Measurements from ENCODE around the gene B4GALNT3.

Gene B4GALNT3

DNA sequence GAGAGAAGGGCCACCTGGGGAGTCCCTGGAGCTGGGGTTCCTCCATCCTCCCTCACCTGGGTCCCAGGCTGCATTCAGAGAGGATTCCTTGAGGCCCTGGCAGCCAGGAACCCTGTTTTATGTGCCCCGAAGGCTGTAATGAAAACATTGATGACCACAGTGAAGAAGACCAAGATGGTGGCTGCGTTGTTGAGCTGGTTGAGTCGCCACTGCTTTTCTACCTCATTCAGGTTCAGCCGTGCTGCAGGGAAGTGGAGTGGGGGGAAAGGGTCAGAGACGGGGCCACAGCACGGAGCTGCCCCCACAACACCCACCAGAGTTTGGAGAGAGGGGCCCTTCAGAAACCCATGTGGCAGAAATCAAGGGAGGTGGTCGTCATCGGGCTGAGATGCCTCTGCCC is 105.4 kb downstream of the B4GALNT3 start:
- Histone ChIP-seq H3K4me2 (peak overlapping the region; percentile 86 to 99 (median 97)), H3K9ac (no peak overlapping the region), H3K4me3 (no peak overlapping the region), H3K4me1 (peaks cover 64 to 73% (median 69%) of the 10 kb centered on the region in 10 experiments), H4K20me1 (peaks cover 0 to 26% (median 6%) of the 10 kb centered on the region in 11 experiments; a peak in 9 of 22 replicates), H3K27me3 (peaks cover 0 to 4% (median 0%) of the 10 kb centered on the region in 11 experiments; a peak in 1 of 22 replicates), H3K27ac (no peak overlapping the region), H3K36me3 (peaks cover 0 to 6% (median 0%) of the 10 kb centered on the region in 11 experiments; a peak in 1 of 22 replicates), H3K9me3 (replicated peaks in 1 of 11) (no peaks in the 10 kb centered on the region)
- TF ChIP-seq Cebpa-rat (IDR thresholded peaks at IDR 0.05) = no peak

GRCh38 chr12:565589-566105 is 105.9 kb downstream of the B4GALNT3 start:
- no peak overlapping the region for H3K4me3 ChIP-seq
- peaks cover 0 to 23% (median 6%) of the 10 kb centered on the region in 11 experiments; a peak in 9 of 22 replicates for H4K20me1 ChIP-seq
- H3K9ac ChIP-seq = no peak overlapping the region
- peaks cover 64 to 73% (median 68%) of the 10 kb centered on the region in 10 experiments for H3K4me1 ChIP-seq
- no peak overlapping the region for H3K27ac ChIP-seq
- H3K36me3 ChIP-seq = peaks cover 0 to 6% (median 0%) of the 10 kb centered on the region in 11 experiments; a peak in 1 of 22 replicates
- peaks cover 0 to 4% (median 0%) of the 10 kb centered on the region in 11 experiments; a peak in 1 of 22 replicates for H3K27me3 ChIP-seq
- no peaks in the 10 kb centered on the region for H3K9me3 ChIP-seq (replicated peaks in 1 of 11)
- H3K4me2 ChIP-seq = peak overlapping the region in 10 of 11 experiments; percentile 86 to 99 (median 98); a peak in 13 of 22 replicates
- TF ChIP-seq Cebpa-rat (IDR thresholded peaks at IDR 0.05) = no peak

GRCh38 chr12:568486-568885 is 108.7 kb downstream of the B4GALNT3 start:
- peaks cover 0 to 4% (median 0%) of the 10 kb centered on the region in 11 experiments; a peak in 1 of 22 replicates for H3K27me3 ChIP-seq
- TF ChIP-seq Cebpa-rat (IDR thresholded peaks at IDR 0.05) = no peak

DNA sequence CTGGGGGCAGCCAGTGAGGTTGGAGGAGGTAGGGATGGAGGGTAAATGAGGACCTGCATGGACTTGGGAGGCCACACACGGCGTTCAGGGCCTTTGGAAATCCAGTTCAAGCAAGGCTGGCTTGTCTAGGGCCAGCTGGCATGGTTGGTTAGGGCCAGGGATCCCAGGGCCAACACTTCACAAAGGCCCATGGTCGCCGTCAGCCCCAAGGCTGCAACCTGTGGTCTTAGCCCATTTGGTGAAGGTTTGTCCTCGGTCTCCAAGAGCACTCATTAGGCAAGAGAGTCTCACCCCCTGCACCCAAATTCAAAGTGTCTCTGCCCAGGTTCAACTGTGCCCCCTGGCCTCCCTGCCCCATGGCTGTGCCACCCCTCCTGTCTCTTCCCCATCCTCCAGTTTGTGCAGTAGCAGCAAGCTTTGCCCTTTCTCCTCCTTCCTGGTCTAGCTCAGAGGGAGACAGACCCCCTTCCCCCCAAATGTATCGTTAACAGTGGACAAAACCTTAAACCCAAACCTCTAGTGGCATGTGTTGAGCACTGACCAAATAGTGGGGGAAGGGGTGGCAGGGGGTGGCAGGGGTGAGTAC is 109.4 kb downstream of the B4GALNT3 start:
- TF ChIP-seq Cebpa-rat (IDR thresholded peaks at IDR 0.05) = no peak
- H3K4me1 ChIP-seq = peaks cover 46 to 67% (median 53%) of the 10 kb centered on the region in 10 experiments
- peaks cover 0 to 4% (median 0%) of the 10 kb centered on the region in 11 experiments; a peak in 1 of 22 replicates for H3K27me3 ChIP-seq
- H3K4me2 ChIP-seq = peak overlapping the region; percentile 73 to 94 (median 88)
- H3K9ac ChIP-seq = peak overlapping the region in 9 of 11 experiments; percentile 58 to 74 (median 70); a peak in 12 of 22 replicates
- peak overlapping the region in 2 of 10 experiments; percentile 46 to 64; a peak in 1 of 20 replicates for H3K4me3 ChIP-seq
- H4K20me1 ChIP-seq = no peaks in the 10 kb centered on the region
- peaks cover 0 to 6% (median 0%) of the 10 kb centered on the region in 11 experiments; a peak in 1 of 22 replicates for H3K36me3 ChIP-seq
- H3K27ac ChIP-seq = no peak overlapping the region
- H3K9me3 ChIP-seq (replicated peaks in 1 of 11) = peaks cover 0 to under 1% (median 0%) of the 10 kb centered on the region in 11 experiments; a peak in 1 of 22 replicates

More at GRCh38 chr12:568486-568885, 108.7 kb downstream of the B4GALNT3 start:
- peak overlapping the region in 2 of 11 experiments; percentile 0 to 19; a peak in 2 of 22 replicates for H3K9ac ChIP-seq
- peaks cover 53 to 70% (median 60%) of the 10 kb centered on the region in 10 experiments for H3K4me1 ChIP-seq
- H3K4me3 ChIP-seq = no peak overlapping the region
- H3K36me3 ChIP-seq = peaks cover 0 to 6% (median 0%) of the 10 kb centered on the region in 11 experiments; a peak in 1 of 22 replicates
- H3K27ac ChIP-seq = no peak overlapping the region
- peak overlapping the region in 3 of 11 experiments; percentile 7 to 73 (median 56); a peak in 5 of 22 replicates for H3K4me2 ChIP-seq
- no peaks in the 10 kb centered on the region for H3K9me3 ChIP-seq (replicated peaks in 1 of 11)
- H4K20me1 ChIP-seq = peaks cover 0 to 6% (median 0%) of the 10 kb centered on the region in 11 experiments; a peak in 4 of 22 replicates

DNA sequence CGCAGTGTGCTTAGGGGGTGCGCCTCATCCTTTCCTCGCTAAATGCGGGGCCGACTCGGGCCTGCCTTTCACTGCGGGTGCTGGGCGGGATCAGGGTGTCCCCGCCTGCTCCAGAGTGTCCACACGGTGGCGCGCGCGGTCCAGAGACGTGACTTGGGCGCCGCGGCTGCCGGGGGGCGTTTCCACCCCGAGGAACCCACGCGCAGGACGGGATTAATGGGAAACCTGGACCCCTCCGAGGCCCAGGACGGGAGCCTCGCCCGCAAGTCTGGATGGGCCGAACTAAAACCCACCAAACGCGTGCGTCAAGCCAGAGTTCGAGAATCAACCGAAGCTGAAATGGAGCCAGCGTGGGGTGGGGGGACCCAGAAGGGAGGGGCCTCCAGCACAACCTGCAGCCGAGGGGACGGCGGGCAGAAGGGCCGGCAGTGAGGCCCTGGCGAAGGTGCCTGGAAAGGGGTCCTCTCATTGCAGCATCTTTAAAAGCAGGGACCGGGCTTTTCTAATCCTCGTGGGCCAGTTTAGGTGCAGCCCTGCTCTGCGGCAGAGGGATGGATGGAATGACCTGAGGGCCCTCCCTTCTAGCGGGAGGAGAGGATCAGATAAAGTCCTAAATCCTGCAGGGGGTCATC is 110.2 kb downstream of the B4GALNT3 start:
- H3K9ac ChIP-seq = peak overlapping the region; percentile 54 to 74 (median 65)
- no peaks in the 10 kb centered on the region for H4K20me1 ChIP-seq
- peaks cover 0 to 6% (median 0%) of the 10 kb centered on the region in 11 experiments; a peak in 1 of 22 replicates for H3K9me3 ChIP-seq (replicated peaks in 1 of 11)
- H3K27ac ChIP-seq = peak overlapping the region in 2 of 11 experiments; percentile 17 to 44; a peak in 2 of 22 replicates
- peak overlapping the region; percentile 46 to 71 (median 56) for H3K4me3 ChIP-seq
- H3K4me2 ChIP-seq = peak overlapping the region; percentile 73 to 94 (median 88)
- peaks cover 0 to 4% (median 0%) of the 10 kb centered on the region in 11 experiments; a peak in 1 of 22 replicates for H3K27me3 ChIP-seq
- peaks cover 41 to 67% (median 48%) of the 10 kb centered on the region in 10 experiments for H3K4me1 ChIP-seq
- no peak for TF ChIP-seq Cebpa-rat (IDR thresholded peaks at IDR 0.05)
- H3K36me3 ChIP-seq = peaks cover 0 to 6% (median 0%) of the 10 kb centered on the region in 11 experiments; a peak in 1 of 22 replicates

GRCh38 chr12:570435-570920 is 110.7 kb downstream of the B4GALNT3 start:
- Histone ChIP-seq H4K20me1 (no peaks in the 10 kb centered on the region), H3K9me3 (replicated peaks in 1 of 11) (peaks cover 0 to 7% (median 0%) of the 10 kb centered on the region in 11 experiments; a peak in 1 of 22 replicates), H3K4me2 (peak overlapping the region; percentile 73 to 94 (median 88)), H3K27me3 (peaks cover 0 to 4% (median 0%) of the 10 kb centered on the region in 11 experiments; a peak in 1 of 22 replicates), H3K36me3 (peaks cover 0 to 4% (median 0%) of the 10 kb centered on the region in 11 experiments; a peak in 1 of 22 replicates), H3K9ac (peak overlapping the region in 6 of 11 experiments; percentile 58 to 72 (median 68); a peak in 10 of 22 replicates), H3K4me1 (peaks cover 41 to 67% (median 48%) of the 10 kb centered on the region in 10 experiments), H3K4me3 (peak overlapping the region in 6 of 10 experiments; percentile 46 to 71 (median 58); a peak in 7 of 20 replicates), H3K27ac (no peak overlapping the region)
- no peak for TF ChIP-seq Cebpa-rat (IDR thresholded peaks at IDR 0.05)

DNA sequence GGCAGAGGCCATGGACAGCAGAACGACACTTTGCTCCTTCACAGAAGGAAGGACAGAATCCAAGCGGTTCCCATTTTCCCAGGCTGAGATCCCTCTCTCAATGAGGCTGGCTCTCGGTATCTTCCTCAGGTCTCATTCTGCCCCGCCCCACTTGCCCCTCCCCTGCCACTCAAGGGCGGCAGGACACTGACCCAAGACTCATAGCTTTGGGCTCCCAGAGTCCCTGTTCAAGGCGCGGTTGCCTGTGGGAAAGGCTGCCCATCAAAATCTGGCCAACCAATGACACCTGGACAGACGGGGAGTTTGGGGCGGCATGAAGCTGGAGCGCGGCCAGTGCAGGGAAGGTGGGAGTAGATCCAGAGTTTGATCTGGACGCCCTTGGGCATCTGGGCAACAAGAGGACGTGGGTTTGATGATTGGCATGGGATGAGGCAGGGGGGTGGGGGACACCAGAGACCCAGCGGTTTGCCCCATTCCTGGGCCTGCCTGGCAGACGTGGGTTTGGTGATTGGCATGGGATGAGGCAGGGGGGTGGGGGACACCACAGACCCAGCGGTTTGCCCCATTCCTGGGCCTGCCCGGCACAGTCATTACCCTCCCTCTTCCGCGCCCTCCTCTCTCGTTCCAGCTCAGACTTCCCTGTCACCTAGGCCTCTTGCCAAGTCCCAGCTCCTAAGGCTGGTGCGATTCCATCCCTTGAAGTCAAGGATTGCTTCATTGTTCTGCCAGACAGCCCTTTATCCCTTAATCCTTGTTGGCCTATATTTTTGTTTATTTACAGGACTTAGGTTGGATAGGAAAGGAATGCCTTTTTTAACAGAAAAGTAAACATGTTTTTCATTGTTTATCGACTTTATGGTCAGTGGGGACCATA is 111.4 kb downstream of the B4GALNT3 start:
- Histone ChIP-seq H3K9ac (0 out of 22 replicates have a peak overlapping the region, but pooled peaks of 2 of the 11 experiments have one; percentile 3 to 27), H3K4me2 (peak overlapping the region; percentile 35 to 90 (median 63)), H3K27me3 (peaks cover 0 to 4% (median 0%) of the 10 kb centered on the region in 11 experiments; a peak in 1 of 22 replicates), H3K4me3 (no peak overlapping the region), H3K36me3 (no peaks in the 10 kb centered on the region), H4K20me1 (no peaks in the 10 kb centered on the region), H3K4me1 (peaks cover 44 to 71% (median 49%) of the 10 kb centered on the region in 10 experiments), H3K9me3 (replicated peaks in 1 of 11) (peaks cover 0 to 7% (median 0%) of the 10 kb centered on the region in 11 experiments; a peak in 1 of 22 replicates), H3K27ac (peak overlapping the region in 3 of 11 experiments; percentile 15 to 41 (median 18); a peak in 3 of 22 replicates)
- no peak for TF ChIP-seq Cebpa-rat (IDR thresholded peaks at IDR 0.05)
